ES-I3 (cell line): ENCODE results near the gene GJB3.

Experiments used
- H3K36me3 ChIP-seq: 2 replicates; pipeline ENCODE4 v1.6.1; 2013; ENCODE audit warnings: mild to moderate bottlenecking, low read length, control low read depth, moderate library complexity; ENCODE audit not compliant: insufficient read depth
- H3K4me1 ChIP-seq: 2 replicates; pipeline ENCODE4 v1.6.1; 2013; ENCODE audit warnings: mild to moderate bottlenecking, control low read depth, low read length; ENCODE audit not compliant: insufficient read depth
- H3K9ac ChIP-seq: 2 replicates; pipeline ENCODE4 v1.6.1; 2013; ENCODE audit warnings: low read depth, mild to moderate bottlenecking, low read length, moderate library complexity
- H3K9me3 ChIP-seq: 2 replicates; pipeline ENCODE4 v1.6.1; 2013; ENCODE audit warnings: mild to moderate bottlenecking, low read length, moderate library complexity; ENCODE audit not compliant: control insufficient read depth, insufficient read depth

GJB3 gene

GRCh38 chr1:34750610-34751009, 30.4 kb upstream of the GJB3 start:
- Histone ChIP-seq H3K9ac (no peak overlapping the region), H3K36me3 (no peaks in the 10 kb centered on the region), H3K4me1 (peaks cover 25% of the 10 kb centered on the region; the same call in 1 of the 2 replicates), H3K9me3 (no peaks in the 10 kb centered on the region)

- H3K4me1 ChIP-seq, result peaks cover 30% of the 10 kb centered on the region; the same call in 1 of the 2 replicates
- no peak overlapping the region for H3K9ac ChIP-seq
- H3K36me3 ChIP-seq, result no peaks in the 10 kb centered on the region
- no peaks in the 10 kb centered on the region for H3K9me3 ChIP-seq
Measured at GRCh38 chr1:34753163-34753562, 27.9 kb upstream of the GJB3 start.

- peaks cover 22% of the 10 kb centered on the region; the same call in 1 of the 2 replicates for H3K4me1 ChIP-seq
- H3K9ac ChIP-seq, result no peak within 1 kb of the TSS
Measured at GRCh38 chr1:34754964-34755637, 25.9 kb upstream of the GJB3 start, which contains the start of gene GJB5. Gene GJB5, plus strand, starts transcription at chr1:34755047. Its CDS starts 2,284 bp downstream, at chr1:34757331.

GRCh38 chr1:34755961-34756360, 25.1 kb upstream of the GJB3 start:
- no peak overlapping the region for H3K9ac ChIP-seq
- H3K36me3 ChIP-seq, result no peaks in the 10 kb centered on the region
- H3K9me3 ChIP-seq, result no peaks in the 10 kb centered on the region
- H3K4me1 ChIP-seq, result peaks cover 18% of the 10 kb centered on the region; the same call in 1 of the 2 replicates

More at GRCh38 chr1:34754964-34755637, 25.9 kb upstream of the GJB3 start, which contains the start of gene GJB5:
- Histone ChIP-seq H3K36me3 (no peaks in the 10 kb centered on the region), H3K9me3 (no peaks in the 10 kb centered on the region)

GRCh38 chr1:34757386-34757785, 23.6 kb upstream of the GJB3 start:
- Histone ChIP-seq H3K9ac (no peak overlapping the region), H3K9me3 (no peaks in the 10 kb centered on the region), H3K4me1 (peaks cover 16% of the 10 kb centered on the region; the same call in 1 of the 2 replicates), H3K36me3 (no peaks in the 10 kb centered on the region)

- Histone ChIP-seq H3K4me1 (peaks cover 27% of the 10 kb centered on the region; the same call in 1 of the 2 replicates), H3K36me3 (no peaks in the 10 kb centered on the region), H3K9ac (no peak overlapping the region)
Measured at GRCh38 chr1:34758751-34759150, 22.3 kb upstream of the GJB3 start.

GRCh38 chr1:34759503-34760357, 21.3 kb upstream of the GJB3 start, which contains the start of gene GJB4:
Gene GJB4, plus strand, starts transcription at chr1:34759740. Its CDS starts 1,515 bp downstream, at chr1:34761255.
- Histone ChIP-seq H3K9ac (no peak within 1 kb of the TSS), H3K36me3 (no peaks in the 10 kb centered on the region), H3K4me1 (peaks cover 23% of the 10 kb centered on the region; the same call in 1 of the 2 replicates), H3K9me3 (no peaks in the 10 kb centered on the region)

More at GRCh38 chr1:34758751-34759150, 22.3 kb upstream of the GJB3 start:
- H3K9me3 ChIP-seq, result no peaks in the 10 kb centered on the region

GRCh38 chr1:34761176-34761761, 19.7 kb upstream of the GJB3 start:
- peaks cover 12% of the 10 kb centered on the region; the same call in 1 of the 2 replicates for H3K4me1 ChIP-seq
- H3K9me3 ChIP-seq, result no peaks in the 10 kb centered on the region
- no peaks in the 10 kb centered on the region for H3K36me3 ChIP-seq

GRCh38 chr1:34761776-34762307, 19.2 kb upstream of the GJB3 start:
- H3K9me3 ChIP-seq, result no peaks in the 10 kb centered on the region
- H3K9ac ChIP-seq, result no peak overlapping the region
- H3K36me3 ChIP-seq, result no peaks in the 10 kb centered on the region
- H3K4me1 ChIP-seq, result peaks cover 12% of the 10 kb centered on the region; the same call in 1 of the 2 replicates

More at GRCh38 chr1:34761176-34761761, 19.7 kb upstream of the GJB3 start:
- no peak overlapping the region for H3K9ac ChIP-seq

- no peaks in the 10 kb centered on the region for H3K36me3 ChIP-seq
Measured at GRCh38 chr1:34762474-34763141, 18.4 kb upstream of the GJB3 start.

GRCh38 chr1:34763142-34763781, 17.8 kb upstream of the GJB3 start:
- Histone ChIP-seq H3K9ac (no peak overlapping the region), H3K4me1 (peaks cover 12% of the 10 kb centered on the region; the same call in 1 of the 2 replicates), H3K36me3 (no peaks in the 10 kb centered on the region), H3K9me3 (no peaks in the 10 kb centered on the region)

More at GRCh38 chr1:34762474-34763141, 18.4 kb upstream of the GJB3 start:
- peaks cover 12% of the 10 kb centered on the region; the same call in 1 of the 2 replicates for H3K4me1 ChIP-seq
- H3K9me3 ChIP-seq, result no peaks in the 10 kb centered on the region
- H3K9ac ChIP-seq, result no peak overlapping the region

GRCh38 chr1:34768856-34769255, 12.2 kb upstream of the GJB3 start:
- Histone ChIP-seq H3K36me3 (no peaks in the 10 kb centered on the region), H3K4me1 (peaks cover 10% of the 10 kb centered on the region), H3K9ac (no peak overlapping the region), H3K9me3 (no peaks in the 10 kb centered on the region)

GRCh38 chr1:34770891-34771504, 10.0 kb upstream of the GJB3 start:
- Histone ChIP-seq H3K9me3 (no peaks in the 10 kb centered on the region), H3K36me3 (no peaks in the 10 kb centered on the region), H3K4me1 (peaks cover 10% of the 10 kb centered on the region), H3K9ac (no peak overlapping the region)
